GM21423 (cell line): Measurements from ENCODE around the gene RAB3B.
A peak's percentile ranks its signal among the peaks of the same experiment; 100 is the strongest.
"Not testable (repeated sequence)": the region's sequence is repeated elsewhere in the genome, so short reads cannot be mapped to it uniquely, and the experiment has no call there.

Experiments used
- ATAC-seq: cut with Tn5 transposase; IDR thresholded peaks from one replicate; pipeline ENCODE4 v1.9.1; 2021; ENCODE audit warnings: mild to moderate bottlenecking, moderate library complexity; ENCODE audit not compliant: unreplicated experiment

Gene RAB3B, protein sequence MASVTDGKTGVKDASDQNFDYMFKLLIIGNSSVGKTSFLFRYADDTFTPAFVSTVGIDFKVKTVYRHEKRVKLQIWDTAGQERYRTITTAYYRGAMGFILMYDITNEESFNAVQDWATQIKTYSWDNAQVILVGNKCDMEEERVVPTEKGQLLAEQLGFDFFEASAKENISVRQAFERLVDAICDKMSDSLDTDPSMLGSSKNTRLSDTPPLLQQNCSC

GRCh38 chr1:51990478-51990965 lies at the start of gene RAB3B:
Gene RAB3B, minus strand, starts transcription at chr1:51990700. Its CDS starts 13,583 bp downstream, at chr1:51977117.
- ATAC-seq, result peak; percentile 83

GRCh38 chr1:52037909-52038308 lies 47.4 kb upstream of the RAB3B start:
- no peak for ATAC-seq

- ATAC-seq, result no peak
Measured at GRCh38 chr1:52037402-52037814, 46.9 kb upstream of the RAB3B start.

DNA sequence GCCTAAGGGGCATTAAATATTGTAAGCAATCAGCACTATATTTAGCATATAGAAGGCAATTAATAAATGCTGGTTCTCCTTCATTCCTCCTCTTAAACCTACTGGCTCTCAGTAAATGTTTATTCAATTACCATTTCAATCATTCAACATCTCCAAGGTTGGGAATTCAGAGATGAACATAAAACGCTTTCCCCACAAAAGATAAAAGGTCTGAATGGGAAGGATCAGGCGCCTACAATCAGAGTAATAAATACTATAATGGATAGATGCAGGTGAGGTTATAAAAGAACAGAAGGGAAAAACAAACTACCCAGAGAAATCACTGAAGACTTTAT lies 43.5 kb upstream of the RAB3B start:
- no peak for ATAC-seq

DNA sequence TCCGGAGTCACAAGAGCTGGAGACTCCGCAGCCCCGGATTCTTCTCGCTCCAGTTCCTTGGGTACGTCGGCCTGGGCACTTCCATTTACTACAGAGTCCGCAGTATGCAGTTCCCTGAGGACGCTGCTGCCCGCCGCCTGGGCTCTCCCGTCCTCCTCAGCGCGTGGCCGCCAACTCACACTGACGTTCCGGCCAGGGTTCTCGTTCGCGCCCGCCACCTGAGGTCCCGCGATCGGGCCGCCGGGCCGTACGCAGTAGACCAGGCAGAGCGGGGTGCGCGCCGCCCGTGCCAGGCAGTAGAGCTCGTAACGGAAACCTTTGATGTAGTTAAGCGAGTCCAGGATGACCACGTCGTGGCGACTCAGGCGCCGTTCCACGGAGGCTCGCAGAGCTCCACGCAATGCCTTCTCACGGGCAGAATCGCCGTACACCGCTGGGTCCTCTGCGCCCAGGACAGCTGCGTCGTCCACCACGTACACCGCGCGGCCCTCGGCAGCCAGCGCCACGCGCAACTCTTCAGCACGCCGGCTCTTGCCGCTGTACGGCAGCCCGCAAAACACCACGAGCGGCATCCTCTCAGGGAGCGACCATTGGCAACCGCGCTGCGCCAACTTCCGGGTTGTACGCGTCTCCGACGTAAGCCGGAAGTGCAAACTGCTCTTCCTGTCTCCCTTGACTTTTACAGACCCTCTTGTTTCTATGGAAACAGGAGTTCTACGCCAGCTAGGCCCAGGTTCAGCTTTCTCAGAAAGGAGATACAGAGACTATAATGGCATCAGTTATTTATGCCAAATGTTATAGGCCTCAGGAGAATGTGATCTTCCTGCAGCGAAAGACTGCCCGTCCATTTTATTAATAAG lies 42.9 kb upstream of the RAB3B start, which contains the start of gene KTI12:
Gene KTI12, minus strand, starts transcription at position 621 of the 860 bp plus-strand sequence. Its CDS starts 49 bp downstream, at position 572.
- ATAC-seq, result peak; percentile 88

DNA sequence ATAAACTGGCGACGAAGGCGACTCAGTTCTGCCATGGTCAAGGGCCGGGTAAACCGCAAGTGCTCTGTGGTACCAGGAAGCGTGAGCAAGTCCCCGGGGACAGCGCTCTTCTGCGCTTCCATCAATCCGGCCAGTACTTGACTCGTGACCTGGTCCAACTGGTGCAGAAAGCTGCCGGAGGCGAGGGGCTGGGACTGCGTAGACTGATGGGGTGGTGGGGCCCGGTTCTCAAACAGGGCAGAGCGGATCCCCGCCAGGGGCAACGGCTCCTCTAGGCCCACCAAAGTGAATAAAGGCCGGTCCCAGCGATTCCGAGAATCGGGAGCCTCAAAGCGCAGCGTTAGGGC lies 42.3 kb upstream of the RAB3B start:
- ATAC-seq, result peak; percentile 45

DNA sequence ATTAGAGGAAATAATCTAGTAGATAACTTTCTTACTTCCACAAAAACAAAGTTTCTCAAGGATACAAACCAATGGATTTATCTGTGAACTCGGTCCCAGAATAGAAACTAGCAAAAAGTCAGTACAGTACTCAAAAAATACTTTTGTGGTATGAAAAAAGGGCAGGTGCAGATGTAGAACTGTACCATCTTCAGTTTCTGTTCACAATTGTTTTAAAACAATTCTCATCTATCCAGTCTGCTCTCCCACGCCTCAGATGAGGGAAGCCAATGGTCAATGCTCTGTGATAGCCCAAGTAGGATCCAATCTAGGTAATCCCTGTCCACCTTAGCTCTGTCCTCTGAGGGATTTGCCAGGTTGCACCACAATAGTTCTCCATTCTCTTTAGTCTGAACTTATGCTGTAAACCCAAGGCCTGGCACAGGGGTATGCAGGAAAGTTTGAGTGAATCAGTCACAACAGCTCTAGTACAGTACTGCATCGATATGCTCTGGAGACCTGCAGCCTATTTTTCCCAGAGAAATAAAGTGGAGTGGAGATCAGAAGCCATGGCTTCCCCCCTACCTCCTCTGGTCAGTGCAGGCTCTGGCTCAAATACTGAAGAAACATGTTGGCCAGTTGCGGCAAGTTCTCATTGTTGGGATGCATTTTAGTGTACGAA lies 41.8 kb upstream of the RAB3B start:
- peak; percentile 28 for ATAC-seq

GRCh38 chr1:52028839-52029238 lies 38.3 kb upstream of the RAB3B start:
- not testable (repeated sequence) for ATAC-seq

GRCh38 chr1:52028328-52028727 lies 37.8 kb upstream of the RAB3B start:
- ATAC-seq, result no peak

DNA sequence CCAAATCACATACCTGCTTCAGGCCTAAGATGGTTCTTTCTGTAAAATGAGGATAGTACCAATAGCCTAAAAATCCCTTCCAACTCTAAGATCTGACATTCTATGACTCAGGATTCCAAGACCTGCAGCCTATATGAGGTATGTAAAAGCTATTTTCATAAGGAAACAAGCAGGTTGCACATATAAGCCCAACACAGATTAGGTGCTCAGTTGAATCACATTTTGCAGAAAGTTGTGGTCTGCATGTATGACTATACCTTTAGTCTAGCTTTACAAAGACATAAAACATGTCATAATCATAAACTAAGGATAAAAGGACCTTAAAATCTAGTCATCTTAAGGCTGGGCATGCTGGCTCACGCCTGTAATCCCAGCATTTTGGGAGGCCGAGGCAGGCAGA lies 35.8 kb upstream of the RAB3B start:
- ATAC-seq, result no peak

GRCh38 chr1:52022133-52022532 lies 31.6 kb upstream of the RAB3B start:
- ATAC-seq, result no peak

DNA sequence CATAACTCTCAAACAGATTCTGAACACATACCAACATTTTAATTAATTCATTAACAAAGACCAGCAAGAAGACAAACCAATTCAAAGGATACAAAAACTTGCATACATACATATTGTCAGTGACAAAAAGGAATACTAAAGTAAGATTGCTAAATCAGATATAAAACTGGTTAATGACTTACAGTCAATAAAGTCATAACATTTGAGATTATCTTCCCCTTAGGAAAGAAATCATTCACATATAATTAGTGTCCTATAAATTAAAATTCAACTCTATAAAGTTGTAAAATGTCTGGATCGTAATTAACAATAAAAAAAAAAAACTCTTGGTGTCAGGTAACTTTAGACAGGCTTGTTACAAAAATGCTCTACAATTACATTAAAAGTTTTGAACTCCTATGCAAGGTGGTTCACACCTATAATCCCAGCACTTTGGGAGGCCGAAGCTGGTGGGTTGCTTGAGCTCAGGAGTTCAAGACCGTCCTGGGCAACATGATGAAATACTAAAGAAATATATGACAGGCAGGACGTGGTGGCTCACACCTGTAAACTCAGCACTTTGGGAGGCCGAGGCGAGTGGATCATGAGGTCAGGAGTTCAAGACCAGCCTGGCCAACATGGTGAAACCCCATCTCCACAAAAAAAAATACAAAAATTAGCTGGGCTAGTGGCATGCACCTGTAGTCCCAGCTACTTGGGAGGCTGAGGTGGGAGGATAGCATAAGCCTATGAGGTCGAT lies 17.7 kb upstream of the RAB3B start:
- no peak for ATAC-seq

GRCh38 chr1:52007215-52008002 lies 16.9 kb upstream of the RAB3B start:
- ATAC-seq, result no peak

DNA sequence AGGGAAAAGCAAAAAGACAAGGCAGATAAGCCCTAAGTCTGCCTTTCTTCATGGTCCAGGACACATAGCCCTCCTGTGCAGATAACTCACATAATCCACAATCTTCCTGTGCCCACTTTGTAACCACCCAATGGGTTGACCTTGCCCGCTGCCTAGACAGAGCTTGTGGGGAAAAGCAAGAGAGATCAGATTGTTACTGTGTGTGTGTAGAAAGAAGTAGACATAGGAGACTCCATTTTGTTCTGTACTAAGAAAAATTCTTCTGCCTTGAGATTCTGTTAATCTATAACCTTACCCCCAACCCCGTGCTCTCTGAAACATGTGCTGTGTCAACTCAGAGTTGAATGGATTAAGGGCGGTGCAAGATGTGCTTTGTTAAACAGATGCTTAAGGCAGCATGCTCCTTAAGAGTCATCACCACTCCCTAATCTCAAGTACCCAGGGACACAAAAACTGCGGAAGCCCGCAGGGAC lies 15.6 kb upstream of the RAB3B start:
- ATAC-seq, result not testable (repeated sequence)

- not testable (repeated sequence) for ATAC-seq
Measured at GRCh38 chr1:52005548-52005947, 15.0 kb upstream of the RAB3B start.

DNA sequence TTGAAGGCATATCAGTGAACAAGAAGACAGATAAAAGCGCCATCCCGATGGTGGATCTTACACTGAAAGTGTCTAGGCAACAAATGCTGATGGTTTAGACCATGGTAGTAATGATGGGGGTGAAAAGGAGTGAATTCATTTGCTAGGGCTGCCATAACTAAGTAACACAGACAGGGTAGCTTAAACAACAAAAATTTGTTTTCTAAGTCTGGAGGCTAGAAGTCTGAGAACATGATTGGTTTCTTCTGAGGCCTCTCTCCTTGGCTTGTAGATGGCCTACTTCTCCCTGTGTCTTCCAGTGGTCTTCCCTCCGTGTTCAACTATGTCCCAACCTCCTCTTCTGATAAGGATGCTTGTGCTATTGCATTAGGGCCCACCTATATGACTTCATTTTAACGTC lies 13.4 kb upstream of the RAB3B start:
- no peak for ATAC-seq

GRCh38 chr1:52002038-52002917 lies 11.8 kb upstream of the RAB3B start:
- no peak for ATAC-seq

DNA sequence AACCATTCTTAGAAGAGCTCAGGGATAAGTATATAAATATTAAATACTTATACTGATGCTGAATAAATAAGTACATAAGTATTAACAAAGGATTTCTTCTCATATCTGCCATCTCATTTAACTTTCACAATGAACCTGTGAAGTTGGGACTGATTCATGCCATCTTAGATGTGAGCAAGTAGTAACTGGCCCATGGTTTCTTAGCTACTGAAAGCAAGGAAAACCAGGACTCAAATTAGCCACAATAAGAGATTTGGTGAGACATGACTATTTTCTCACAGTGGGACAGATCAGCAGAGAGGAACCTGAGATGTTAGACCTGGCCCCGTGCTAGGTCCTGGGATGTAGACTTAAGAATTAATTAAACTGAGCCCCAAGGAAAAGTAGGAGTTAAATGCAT lies 8.2 kb upstream of the RAB3B start:
- no peak for ATAC-seq

- ATAC-seq, result no peak
Measured at GRCh38 chr1:51997974-51998382, 7.5 kb upstream of the RAB3B start.
